ENCODE data around the gene MEG3.

MEG3 gene

GRCh38 chr14:100787659-100788058 lies 38.3 kb upstream of the MEG3 start:
- Histone ChIP-seq H3K9me3 (ENCODE audit: control insufficient read depth, low read length) (no peaks in the 10 kb centered on the region), H3K9ac (no peak overlapping the region), H2AFZ (no peak overlapping the region), H3K4me2 (ENCODE audit: low read length) (no peak overlapping the region), H3K36me3 (ENCODE audit: control insufficient read depth, insufficient read depth, low read length) (no peaks in the 10 kb centered on the region), H3K79me2 (no peaks in the 10 kb centered on the region), H3K4me1 (no peaks in the 10 kb centered on the region), H3K27me3 (ENCODE audit: control insufficient read depth, insufficient read depth, low read length) (no peaks in the 10 kb centered on the region), H3K27ac (no peak overlapping the region), H3K4me3 (ENCODE audit: low read depth, low read length) (no peak overlapping the region)
- TF ChIP-seq CTCF (IDR thresholded peaks at IDR 0.05), result no peak

GRCh38 chr14:100788517-100788916 lies 37.4 kb upstream of the MEG3 start:
- no peaks in the 10 kb centered on the region for H3K9me3 ChIP-seq (ENCODE audit: control insufficient read depth, low read length)
- no peak overlapping the region for H3K9ac ChIP-seq
- no peaks in the 10 kb centered on the region for H3K27me3 ChIP-seq (ENCODE audit: control insufficient read depth, insufficient read depth, low read length)

GRCh38 chr14:100788942-100789341 lies 37.0 kb upstream of the MEG3 start:
- Histone ChIP-seq H3K36me3 (ENCODE audit: control insufficient read depth, insufficient read depth, low read length) (no peaks in the 10 kb centered on the region), H3K4me1 (no peaks in the 10 kb centered on the region), H3K4me3 (ENCODE audit: low read depth, low read length) (no peak overlapping the region), H2AFZ (no peak overlapping the region), H3K27me3 (ENCODE audit: control insufficient read depth, insufficient read depth, low read length) (no peaks in the 10 kb centered on the region), H3K9ac (no peak overlapping the region), H3K27ac (no peak overlapping the region), H3K9me3 (ENCODE audit: control insufficient read depth, low read length) (no peaks in the 10 kb centered on the region), H3K4me2 (ENCODE audit: low read length) (no peak overlapping the region), H3K79me2 (no peaks in the 10 kb centered on the region)
- no peak for TF ChIP-seq CTCF (IDR thresholded peaks at IDR 0.05)

More at GRCh38 chr14:100788517-100788916, 37.4 kb upstream of the MEG3 start:
- TF ChIP-seq CTCF (IDR thresholded peaks at IDR 0.05), result no peak
- Histone ChIP-seq H3K27ac (no peak overlapping the region), H3K4me3 (ENCODE audit: low read depth, low read length) (no peak overlapping the region), H3K79me2 (no peaks in the 10 kb centered on the region), H2AFZ (no peak overlapping the region), H3K4me2 (ENCODE audit: low read length) (no peak overlapping the region), H3K4me1 (no peaks in the 10 kb centered on the region), H3K36me3 (ENCODE audit: control insufficient read depth, insufficient read depth, low read length) (no peaks in the 10 kb centered on the region)

GRCh38 chr14:100789460-100790417 lies 36.2 kb upstream of the MEG3 start:
- no peaks in the 10 kb centered on the region for H3K9me3 ChIP-seq (ENCODE audit: control insufficient read depth, low read length)
- no peak overlapping the region for H3K27ac ChIP-seq
- no peaks in the 10 kb centered on the region for H3K36me3 ChIP-seq (ENCODE audit: control insufficient read depth, insufficient read depth, low read length)
- H3K4me1 ChIP-seq, result no peaks in the 10 kb centered on the region
- no peak overlapping the region for H3K4me3 ChIP-seq (ENCODE audit: low read depth, low read length)
- TF ChIP-seq CTCF (IDR thresholded peaks at IDR 0.05), result no peak
- H2AFZ ChIP-seq, result no peak overlapping the region
- no peak overlapping the region for H3K9ac ChIP-seq
- H3K4me2 ChIP-seq (ENCODE audit: low read length), result no peak overlapping the region
- no peaks in the 10 kb centered on the region for H3K79me2 ChIP-seq
- H3K27me3 ChIP-seq (ENCODE audit: control insufficient read depth, insufficient read depth, low read length), result no peaks in the 10 kb centered on the region
